ENCODE results near the gene CIZ1. TPM values are rescaled to one million over a fixed set of nuclear protein-coding genes. Genes with fewer than 3 reads are reported as not detected.

Gene CIZ1
- total RNA-seq, 1 experiment from 2014 or later, result 104 TPM

DNA sequence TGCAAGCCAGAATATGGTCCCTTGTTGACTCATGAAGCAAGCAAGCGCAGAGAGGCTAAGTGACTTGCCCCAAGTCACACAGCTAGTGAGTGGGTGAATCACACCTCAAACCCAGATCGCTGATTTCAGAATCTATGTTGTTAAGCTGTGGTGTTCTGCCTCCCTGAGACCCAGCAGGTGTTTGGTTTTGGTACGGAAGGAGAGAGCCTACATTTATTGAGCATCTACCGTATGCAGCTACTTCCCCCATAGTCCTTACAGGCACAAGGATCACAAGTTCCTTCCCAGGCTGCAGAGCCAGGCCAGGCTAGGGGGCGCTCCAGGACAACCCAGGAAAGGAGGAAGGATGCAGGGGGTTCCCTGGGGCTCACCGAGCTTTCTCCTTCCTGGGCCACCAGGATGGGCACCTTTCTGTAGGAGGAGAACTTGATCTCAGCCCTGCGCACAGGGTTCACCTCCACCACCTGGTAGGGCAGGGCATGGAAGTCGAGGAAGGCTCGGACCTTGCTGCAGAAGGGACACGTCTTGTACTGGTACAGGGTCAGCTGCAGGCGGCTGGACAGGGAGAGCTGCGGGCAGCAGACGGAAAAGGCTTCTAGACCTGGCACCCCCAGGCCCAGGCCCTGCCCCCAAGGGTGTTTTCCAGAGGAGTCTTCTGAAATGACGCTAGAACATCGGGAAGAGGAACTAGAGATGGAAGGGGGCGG, 66.3 kb downstream of the CIZ1 start:
- H2BK5ac ChIP-seq (ENCODE audit: insufficient read length, low read length), result no peak overlapping the region
- peaks cover 26 to 44% (median 38%) of the 10 kb centered on the region in 3 experiments for H3K36me3 Mint-ChIP-seq (ENCODE audit: insufficient read depth in 1 of 3, low read depth in 3 of 3)
- H3K14ac ChIP-seq (ENCODE audit: insufficient read depth, low read length), result no peak overlapping the region
- H2AFZ ChIP-seq (ENCODE audit: low read length), result no peak overlapping the region
- no peaks in the 10 kb centered on the region for H3K79me1 ChIP-seq (ENCODE audit: insufficient read depth, low read depth, low read length, poor library complexity, severe bottlenecking)
- peaks cover 13 to 16% of the 10 kb centered on the region in 2 experiments for H3K4me1 Mint-ChIP-seq
- no peak overlapping the region for H2AK5ac ChIP-seq (ENCODE audit: insufficient read length, low read length)
- H3K27ac ChIP-seq (ENCODE audit: insufficient read length, low read depth, low read length), result no peak overlapping the region
- no peak overlapping the region for H4K5ac ChIP-seq (ENCODE audit: insufficient read length, low read depth, low read length)
- no peak overlapping the region for H3K18ac ChIP-seq (ENCODE audit: insufficient read length, low read depth, low read length)
- no peak overlapping the region for H4K91ac ChIP-seq (ENCODE audit: insufficient read length, low read depth, low read length)
- H2BK15ac ChIP-seq (ENCODE audit: low read depth, low read length), result no peak overlapping the region
- peak overlapping the region; percentile 41 to 57; a peak in 4 of 5 replicates for H3K4me3 Mint-ChIP-seq
- H3K79me2 ChIP-seq (ENCODE audit: insufficient read depth, low read length), result no peaks in the 10 kb centered on the region
- H3K4ac ChIP-seq (ENCODE audit: low read depth, low read length), result no peak overlapping the region
- no peaks in the 10 kb centered on the region for H4K20me1 ChIP-seq (ENCODE audit: control insufficient read depth, insufficient read depth, insufficient read length)
- H3K23ac ChIP-seq (ENCODE audit: insufficient read length, low read depth, low read length), result no peak overlapping the region
- no CpG with 5 or more reads among the region's 16 CpGs for WGBS (ENCODE audit: extremely low coverage, insufficient read length, low lambda C conversion rate)
- TF ChIP-seq, protein P1, sequence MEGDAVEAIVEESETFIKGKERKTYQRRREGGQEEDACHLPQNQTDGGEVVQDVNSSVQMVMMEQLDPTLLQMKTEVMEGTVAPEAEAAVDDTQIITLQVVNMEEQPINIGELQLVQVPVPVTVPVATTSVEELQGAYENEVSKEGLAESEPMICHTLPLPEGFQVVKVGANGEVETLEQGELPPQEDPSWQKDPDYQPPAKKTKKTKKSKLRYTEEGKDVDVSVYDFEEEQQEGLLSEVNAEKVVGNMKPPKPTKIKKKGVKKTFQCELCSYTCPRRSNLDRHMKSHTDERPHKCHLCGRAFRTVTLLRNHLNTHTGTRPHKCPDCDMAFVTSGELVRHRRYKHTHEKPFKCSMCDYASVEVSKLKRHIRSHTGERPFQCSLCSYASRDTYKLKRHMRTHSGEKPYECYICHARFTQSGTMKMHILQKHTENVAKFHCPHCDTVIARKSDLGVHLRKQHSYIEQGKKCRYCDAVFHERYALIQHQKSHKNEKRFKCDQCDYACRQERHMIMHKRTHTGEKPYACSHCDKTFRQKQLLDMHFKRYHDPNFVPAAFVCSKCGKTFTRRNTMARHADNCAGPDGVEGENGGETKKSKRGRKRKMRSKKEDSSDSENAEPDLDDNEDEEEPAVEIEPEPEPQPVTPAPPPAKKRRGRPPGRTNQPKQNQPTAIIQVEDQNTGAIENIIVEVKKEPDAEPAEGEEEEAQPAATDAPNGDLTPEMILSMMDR (conservative IDR thresholded peaks at IDR 0.05), result peak; percentile 87
- peaks cover 14% of the 10 kb centered on the region for H3K27me3 Mint-ChIP-seq (ENCODE audit: low read depth)
- H3K56ac ChIP-seq (ENCODE audit: insufficient read length, low read depth, low read length), result no peak overlapping the region
- peaks cover 9 to 12% of the 10 kb centered on the region in 2 experiments for H3K9me3 Mint-ChIP-seq
- H3T11ph ChIP-seq (ENCODE audit: low read length), result no peak overlapping the region
- no peaks in the 10 kb centered on the region for H3K4me1 ChIP-seq (ENCODE audit: insufficient read depth, low read length)
- H2BK20ac ChIP-seq (ENCODE audit: low read depth, low read length, poor library complexity, severe bottlenecking), result no peak overlapping the region
- no peak overlapping the region for H2BK120ac ChIP-seq (ENCODE audit: low read depth, low read length, poor library complexity, severe bottlenecking)
- H3K4me2 ChIP-seq (ENCODE audit: insufficient read depth, insufficient read length, low read length), result no peak overlapping the region
- no peak overlapping the region; a peak in 1 of 7 replicates for H3K27ac Mint-ChIP-seq
- H3K27me3 ChIP-seq (ENCODE audit: insufficient read depth, low read length), result 0 out of 2 replicates have a peak, but pooled peaks cover 3% of the 10 kb centered on the region
- no peaks in the 10 kb centered on the region for H3K9me3 ChIP-seq (ENCODE audit: control insufficient read depth, low read depth, low read length)
- H4K8ac ChIP-seq (replicated peaks; ENCODE audit: insufficient read length, low read depth, low read length), result no peak overlapping the region
- peaks cover 12% of the 10 kb centered on the region for H3K23me2 ChIP-seq (ENCODE audit: insufficient read length, low read depth, low read length, poor library complexity, severe bottlenecking)
- peak; percentile 88 for DNase-seq
- H2BK12ac ChIP-seq (ENCODE audit: insufficient read length, low read depth, low read length), result no peak overlapping the region
- H3K9ac ChIP-seq (ENCODE audit: extremely low read depth, insufficient read length, low read length), result no peak overlapping the region

Data from H9 (cell line).